ENCODE measurements around the gene CNGA2. TPM values are rescaled to one million over a fixed set of nuclear protein-coding genes. Genes with fewer than 3 reads are reported as not detected.

CNGA2 gene
- total RNA-seq, 3 donors from 2014 or later = not detected

DNA sequence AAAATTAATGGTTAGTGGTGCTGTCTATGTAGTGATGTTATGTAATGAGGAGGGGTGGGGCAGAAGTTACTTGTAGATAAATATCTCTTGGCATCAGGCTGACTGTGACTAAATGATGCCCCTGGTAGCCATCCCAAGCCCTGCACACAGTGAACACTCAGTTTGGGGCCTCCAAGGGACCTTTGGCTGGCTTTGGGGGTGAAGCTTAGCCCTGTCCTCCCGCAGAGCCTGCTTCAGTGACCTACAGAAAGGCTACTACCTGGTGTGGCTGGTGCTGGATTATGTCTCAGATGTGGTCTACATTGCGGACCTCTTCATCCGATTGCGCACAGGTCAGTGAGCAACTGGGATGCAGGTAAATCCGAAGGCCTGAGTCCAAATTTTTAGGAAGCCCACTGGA, 7.8 kb downstream of the CNGA2 start:
- ATAC-seq = no peak
- Histone ChIP-seq H3K9me3 (no peaks in the 10 kb centered on the region), H3K4me3 (no peak overlapping the region), H3K4me1 (ENCODE audit: low read depth) (no peaks in the 10 kb centered on the region), H3K36me3 (ENCODE audit: low read depth) (no peaks in the 10 kb centered on the region)
- TF ChIP-seq, protein P1, sequence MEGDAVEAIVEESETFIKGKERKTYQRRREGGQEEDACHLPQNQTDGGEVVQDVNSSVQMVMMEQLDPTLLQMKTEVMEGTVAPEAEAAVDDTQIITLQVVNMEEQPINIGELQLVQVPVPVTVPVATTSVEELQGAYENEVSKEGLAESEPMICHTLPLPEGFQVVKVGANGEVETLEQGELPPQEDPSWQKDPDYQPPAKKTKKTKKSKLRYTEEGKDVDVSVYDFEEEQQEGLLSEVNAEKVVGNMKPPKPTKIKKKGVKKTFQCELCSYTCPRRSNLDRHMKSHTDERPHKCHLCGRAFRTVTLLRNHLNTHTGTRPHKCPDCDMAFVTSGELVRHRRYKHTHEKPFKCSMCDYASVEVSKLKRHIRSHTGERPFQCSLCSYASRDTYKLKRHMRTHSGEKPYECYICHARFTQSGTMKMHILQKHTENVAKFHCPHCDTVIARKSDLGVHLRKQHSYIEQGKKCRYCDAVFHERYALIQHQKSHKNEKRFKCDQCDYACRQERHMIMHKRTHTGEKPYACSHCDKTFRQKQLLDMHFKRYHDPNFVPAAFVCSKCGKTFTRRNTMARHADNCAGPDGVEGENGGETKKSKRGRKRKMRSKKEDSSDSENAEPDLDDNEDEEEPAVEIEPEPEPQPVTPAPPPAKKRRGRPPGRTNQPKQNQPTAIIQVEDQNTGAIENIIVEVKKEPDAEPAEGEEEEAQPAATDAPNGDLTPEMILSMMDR (IDR thresholded peaks at IDR 0.05) = no peak
- DNase-seq = no peak
- intact Hi-C loops (cut with DNase I, micrococcal nuclease) = no loop called here

DNA sequence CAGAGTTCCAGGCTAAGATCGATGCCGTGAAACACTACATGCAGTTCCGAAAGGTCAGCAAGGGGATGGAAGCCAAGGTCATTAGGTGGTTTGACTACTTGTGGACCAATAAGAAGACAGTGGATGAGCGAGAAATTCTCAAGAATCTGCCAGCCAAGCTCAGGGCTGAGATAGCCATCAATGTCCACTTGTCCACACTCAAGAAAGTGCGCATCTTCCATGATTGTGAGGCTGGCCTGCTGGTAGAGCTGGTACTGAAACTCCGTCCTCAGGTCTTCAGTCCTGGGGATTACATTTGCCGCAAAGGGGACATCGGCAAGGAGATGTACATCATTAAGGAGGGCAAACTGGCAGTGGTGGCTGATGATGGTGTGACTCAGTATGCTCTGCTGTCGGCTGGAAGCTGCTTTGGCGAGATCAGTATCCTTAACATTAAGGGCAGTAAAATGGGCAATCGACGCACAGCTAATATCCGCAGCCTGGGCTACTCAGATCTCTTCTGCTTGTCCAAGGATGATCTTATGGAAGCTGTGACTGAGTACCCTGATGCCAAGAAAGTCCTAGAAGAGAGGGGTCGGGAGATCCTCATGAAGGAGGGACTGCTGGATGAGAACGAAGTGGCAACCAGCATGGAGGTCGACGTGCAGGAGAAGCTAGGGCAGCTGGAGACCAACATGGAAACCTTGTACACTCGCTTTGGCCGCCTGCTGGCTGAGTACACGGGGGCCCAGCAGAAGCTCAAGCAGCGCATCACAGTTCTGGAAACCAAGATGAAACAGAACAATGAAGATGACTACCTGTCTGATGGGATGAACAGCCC, 9.3 kb downstream of the CNGA2 start:
- TF ChIP-seq, protein P1 (IDR thresholded peaks at IDR 0.05) = no peak

DNA sequence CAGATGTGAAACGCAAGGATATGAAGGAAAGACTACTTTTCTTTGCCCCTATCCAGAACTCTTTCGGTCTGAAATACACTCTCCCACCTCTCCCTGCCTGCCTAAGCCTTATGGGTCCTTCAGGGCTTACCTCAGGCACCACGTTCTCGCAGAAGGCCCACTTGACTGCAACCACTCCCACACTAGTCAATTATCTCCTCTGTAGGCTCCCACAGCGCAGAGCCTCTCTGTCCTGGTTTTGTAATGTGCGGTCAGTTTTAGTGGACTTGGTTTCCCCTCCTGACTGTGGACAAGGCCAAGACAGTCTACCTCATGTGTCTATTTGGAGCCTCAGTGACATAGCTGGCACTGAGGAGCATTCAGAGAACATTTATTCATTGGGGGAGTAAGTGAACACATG, 11.1 kb downstream of the CNGA2 start:
- Histone ChIP-seq H3K4me1 (ENCODE audit: low read depth) (no peaks in the 10 kb centered on the region), H3K9me3 (no peaks in the 10 kb centered on the region), H3K4me3 (no peak overlapping the region), H3K36me3 (ENCODE audit: low read depth) (no peaks in the 10 kb centered on the region)
- ATAC-seq = no peak
- intact Hi-C loops (cut with DNase I, micrococcal nuclease) = no loop called here
- TF ChIP-seq, protein P1 (IDR thresholded peaks at IDR 0.05) = no peak
- no peak for DNase-seq

More for the DNA sequence above, 9.3 kb downstream of the CNGA2 start:
- DNase-seq = no peak
- ATAC-seq = no peak
- Histone ChIP-seq H3K9me3 (no peaks in the 10 kb centered on the region), H3K4me1 (ENCODE audit: low read depth) (no peaks in the 10 kb centered on the region), H3K36me3 (ENCODE audit: low read depth) (no peaks in the 10 kb centered on the region), H3K4me3 (no peak overlapping the region)
- intact Hi-C loops (cut with DNase I, micrococcal nuclease) = no loop called here

DNA sequence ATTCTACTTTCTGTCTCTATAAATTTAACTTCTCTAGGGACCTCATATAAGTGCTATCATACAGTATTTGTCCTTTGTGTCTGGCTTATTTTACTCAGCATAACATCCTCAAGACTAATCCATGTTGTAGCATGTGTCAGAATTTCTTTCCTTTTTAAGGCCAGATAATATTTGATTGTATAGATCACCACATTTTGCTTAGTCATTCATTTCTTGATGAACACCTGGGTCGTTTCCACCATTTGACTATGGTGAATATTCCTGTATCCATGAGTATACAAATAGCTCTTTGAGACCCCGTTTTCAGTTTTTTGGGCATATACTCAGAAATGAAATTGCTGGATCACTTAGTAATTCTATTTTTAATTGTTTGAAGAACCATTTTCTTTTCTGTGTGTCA, 12.0 kb downstream of the CNGA2 start:
- TF ChIP-seq, protein P1 (IDR thresholded peaks at IDR 0.05) = no peak

DNA sequence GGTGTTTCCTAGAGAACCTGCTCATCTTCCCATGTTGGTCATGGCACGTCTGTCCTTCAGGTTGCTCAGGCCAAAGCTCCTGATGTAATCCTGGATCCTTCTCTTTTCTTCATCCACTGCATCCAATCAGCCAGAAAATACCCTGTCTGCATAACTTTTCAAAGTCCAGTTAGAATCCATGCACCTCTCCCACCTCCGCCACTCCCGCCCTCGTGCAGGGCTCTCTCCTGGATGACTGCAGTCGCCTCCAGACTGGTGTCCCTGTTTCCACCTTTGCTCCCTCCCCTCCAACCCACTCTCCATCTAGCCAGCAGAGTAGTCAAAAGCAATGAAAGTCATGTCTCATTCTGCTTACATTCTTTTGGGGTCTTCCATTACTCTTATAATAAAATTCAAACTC, 16.0 kb downstream of the CNGA2 start:
- TF ChIP-seq, protein P1 (IDR thresholded peaks at IDR 0.05) = no peak
- no peak for DNase-seq
- intact Hi-C loops (cut with DNase I, micrococcal nuclease) = loop anchor here (5.0 to 10.0 kb wide), 2 partner anchors 882 to 884 kb away; partner anchors contain the start of gene GABRQ (in 1 of the 2)
- ATAC-seq = no peak
- Histone ChIP-seq H3K4me3 (no peak overlapping the region), H3K4me1 (ENCODE audit: low read depth) (no peaks in the 10 kb centered on the region), H3K36me3 (ENCODE audit: low read depth) (no peaks in the 10 kb centered on the region), H3K9me3 (no peaks in the 10 kb centered on the region)

More for the DNA sequence above, 12.0 kb downstream of the CNGA2 start:
- ATAC-seq (no peak), DNase-seq (no peak)
- Histone ChIP-seq H3K4me1 (ENCODE audit: low read depth) (no peaks in the 10 kb centered on the region), H3K4me3 (no peak overlapping the region), H3K36me3 (ENCODE audit: low read depth) (no peaks in the 10 kb centered on the region), H3K9me3 (no peaks in the 10 kb centered on the region)
- intact Hi-C loops (cut with DNase I, micrococcal nuclease) = no loop called here
